ENCODE measurements around the gene ABCA3. TPM values are rescaled to one million over a fixed set of nuclear protein-coding genes. Genes with fewer than 3 reads are reported as not detected.

The ABCA3 gene
- total RNA-seq, 4 donors from 2014 or later, result 2.7 to 15.0 (median 10.9) TPM

DNA sequence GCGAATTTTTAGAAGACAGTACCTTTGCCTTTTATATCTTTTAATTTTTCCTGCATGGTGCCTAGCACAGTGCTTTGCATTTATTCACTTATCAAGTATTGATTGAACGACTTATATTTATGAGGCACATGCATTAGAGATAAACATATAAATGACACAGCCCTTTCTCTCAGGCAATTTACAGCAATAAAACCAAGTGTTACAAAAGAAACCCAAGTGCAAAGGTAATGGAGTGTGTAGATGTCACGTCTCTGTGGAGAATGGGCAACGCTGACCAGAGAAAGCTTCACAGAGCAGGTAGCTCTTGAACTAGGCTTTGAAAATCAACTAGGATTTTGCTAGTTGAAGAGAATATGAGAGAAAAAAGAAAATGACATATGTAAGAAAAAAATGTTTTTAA lies 32.6 kb upstream of the ABCA3 start:
- intact Hi-C loops (cut with DNase I; ENCODE audit: low total_unique reads), result no loop called here
- Histone ChIP-seq H3K4me3 (no peak overlapping the region), H3K27ac (no peak overlapping the region), H3K4me1 (no peaks in the 10 kb centered on the region), H3K36me3 (no peaks in the 10 kb centered on the region), H3K9me3 (no peaks in the 10 kb centered on the region), H3K27me3 (no peaks in the 10 kb centered on the region)
- in situ Hi-C loops (cut with MboI; ENCODE audit: low sequenced_read_pairs in 4 of 4), result no loop called here
- TF ChIP-seq POLR2A (IDR thresholded peaks at IDR 0.05), result no peak
- TF ChIP-seq, protein P1, sequence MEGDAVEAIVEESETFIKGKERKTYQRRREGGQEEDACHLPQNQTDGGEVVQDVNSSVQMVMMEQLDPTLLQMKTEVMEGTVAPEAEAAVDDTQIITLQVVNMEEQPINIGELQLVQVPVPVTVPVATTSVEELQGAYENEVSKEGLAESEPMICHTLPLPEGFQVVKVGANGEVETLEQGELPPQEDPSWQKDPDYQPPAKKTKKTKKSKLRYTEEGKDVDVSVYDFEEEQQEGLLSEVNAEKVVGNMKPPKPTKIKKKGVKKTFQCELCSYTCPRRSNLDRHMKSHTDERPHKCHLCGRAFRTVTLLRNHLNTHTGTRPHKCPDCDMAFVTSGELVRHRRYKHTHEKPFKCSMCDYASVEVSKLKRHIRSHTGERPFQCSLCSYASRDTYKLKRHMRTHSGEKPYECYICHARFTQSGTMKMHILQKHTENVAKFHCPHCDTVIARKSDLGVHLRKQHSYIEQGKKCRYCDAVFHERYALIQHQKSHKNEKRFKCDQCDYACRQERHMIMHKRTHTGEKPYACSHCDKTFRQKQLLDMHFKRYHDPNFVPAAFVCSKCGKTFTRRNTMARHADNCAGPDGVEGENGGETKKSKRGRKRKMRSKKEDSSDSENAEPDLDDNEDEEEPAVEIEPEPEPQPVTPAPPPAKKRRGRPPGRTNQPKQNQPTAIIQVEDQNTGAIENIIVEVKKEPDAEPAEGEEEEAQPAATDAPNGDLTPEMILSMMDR (IDR thresholded peaks at IDR 0.05 in 4 of 5, conservative IDR thresholded peaks at IDR 0.05 in 1 of 5), result no peak
- DNase-seq (no peak), ATAC-seq (no peak)

DNA sequence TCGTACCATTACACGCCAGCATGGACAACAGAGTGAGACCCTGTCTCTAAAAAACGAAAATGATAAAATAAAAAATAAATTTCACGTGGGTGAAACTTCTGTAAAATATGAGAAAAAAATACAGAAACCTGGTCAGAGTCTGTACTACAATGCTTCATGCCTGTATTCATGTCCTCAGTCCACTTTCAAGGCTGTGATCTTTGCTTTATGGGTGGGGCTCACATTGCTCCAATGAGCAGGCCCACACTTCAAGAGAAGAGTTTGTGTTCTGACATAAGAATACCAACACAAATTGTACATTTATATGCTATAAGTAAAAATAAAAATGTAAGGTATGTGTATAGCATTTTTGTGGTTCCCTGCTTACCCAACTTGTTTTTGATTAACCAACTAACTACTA lies 32.2 kb upstream of the ABCA3 start:
- Histone ChIP-seq H3K4me3 (no peak overlapping the region), H3K27me3 (no peaks in the 10 kb centered on the region), H3K4me1 (no peaks in the 10 kb centered on the region), H3K27ac (no peak overlapping the region), H3K36me3 (no peaks in the 10 kb centered on the region), H3K9me3 (no peaks in the 10 kb centered on the region)
- ATAC-seq, result no peak
- in situ Hi-C loops (cut with MboI; ENCODE audit: low sequenced_read_pairs in 4 of 4), result no loop called here
- no peak for DNase-seq
- TF ChIP-seq, protein P1 (IDR thresholded peaks at IDR 0.05 in 4 of 5, conservative IDR thresholded peaks at IDR 0.05 in 1 of 5), result no peak
- TF ChIP-seq POLR2A (IDR thresholded peaks at IDR 0.05), result no peak
- intact Hi-C loops (cut with DNase I; ENCODE audit: low total_unique reads), result no loop called here

DNA sequence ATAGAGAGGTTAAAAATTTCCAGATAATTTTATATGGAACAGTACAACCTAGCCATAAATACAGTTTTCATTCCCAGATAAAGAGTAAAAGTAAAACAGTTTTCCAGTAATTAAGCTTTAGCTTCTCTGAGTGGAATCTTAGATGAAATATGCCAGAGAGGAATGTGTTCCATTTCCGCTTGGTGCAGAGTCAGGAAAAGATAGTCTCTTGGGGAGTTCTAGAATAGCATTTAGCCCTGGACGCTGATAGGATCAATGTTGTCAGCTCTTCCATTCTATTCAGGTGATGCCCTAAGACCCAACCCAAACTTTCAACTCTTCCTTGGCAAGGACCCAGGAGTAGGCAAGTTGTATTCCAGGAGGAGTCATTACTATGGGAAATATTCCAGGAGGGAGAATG lies 30.9 kb upstream of the ABCA3 start:
- Histone ChIP-seq H3K27me3 (no peaks in the 10 kb centered on the region), H3K27ac (no peak overlapping the region), H3K4me1 (no peaks in the 10 kb centered on the region), H3K4me3 (no peak overlapping the region), H3K9me3 (no peaks in the 10 kb centered on the region), H3K36me3 (no peaks in the 10 kb centered on the region)
- intact Hi-C loops (cut with DNase I; ENCODE audit: low total_unique reads) (no loop called here), in situ Hi-C loops (cut with MboI; ENCODE audit: low sequenced_read_pairs in 4 of 4) (no loop called here)
- DNase-seq (no peak), ATAC-seq (no peak)
- no peak for TF ChIP-seq POLR2A (IDR thresholded peaks at IDR 0.05)
- TF ChIP-seq, protein P1 (IDR thresholded peaks at IDR 0.05 in 4 of 5, conservative IDR thresholded peaks at IDR 0.05 in 1 of 5), result no peak

DNA sequence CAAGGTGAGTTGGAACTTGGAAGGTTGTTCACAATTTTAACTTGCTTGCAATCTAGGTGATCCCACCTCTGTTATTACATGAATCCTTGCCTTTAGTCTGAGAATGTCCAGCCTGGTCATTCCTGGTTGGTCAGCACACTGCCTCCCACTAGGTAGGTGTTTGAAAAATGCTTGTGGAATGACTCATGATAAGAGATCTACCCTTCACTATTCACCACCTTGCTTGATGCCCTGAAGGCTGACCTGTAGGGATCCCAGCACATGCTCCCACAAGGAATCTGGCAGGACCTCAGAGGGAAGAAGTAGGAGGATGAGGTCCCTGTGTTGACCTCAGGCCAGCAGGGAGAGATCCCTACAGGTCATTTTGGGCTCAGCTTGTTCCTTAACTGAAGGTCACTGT lies 30.2 kb upstream of the ABCA3 start:
- no peak for DNase-seq
- no peak overlapping the region for H3K27ac ChIP-seq
- in situ Hi-C loops (cut with MboI; ENCODE audit: low sequenced_read_pairs in 4 of 4), result no loop called here
- ATAC-seq, result no peak
- intact Hi-C loops (cut with DNase I; ENCODE audit: low total_unique reads), result no loop called here
- no peaks in the 10 kb centered on the region for H3K27me3 ChIP-seq
- H3K4me3 ChIP-seq, result no peak overlapping the region
- no peaks in the 10 kb centered on the region for H3K9me3 ChIP-seq
- no peaks in the 10 kb centered on the region for H3K4me1 ChIP-seq
- no peaks in the 10 kb centered on the region for H3K36me3 ChIP-seq
- TF ChIP-seq, protein P1 (IDR thresholded peaks at IDR 0.05 in 4 of 5, conservative IDR thresholded peaks at IDR 0.05 in 1 of 5), result no peak
- TF ChIP-seq POLR2A (IDR thresholded peaks at IDR 0.05), result no peak

DNA sequence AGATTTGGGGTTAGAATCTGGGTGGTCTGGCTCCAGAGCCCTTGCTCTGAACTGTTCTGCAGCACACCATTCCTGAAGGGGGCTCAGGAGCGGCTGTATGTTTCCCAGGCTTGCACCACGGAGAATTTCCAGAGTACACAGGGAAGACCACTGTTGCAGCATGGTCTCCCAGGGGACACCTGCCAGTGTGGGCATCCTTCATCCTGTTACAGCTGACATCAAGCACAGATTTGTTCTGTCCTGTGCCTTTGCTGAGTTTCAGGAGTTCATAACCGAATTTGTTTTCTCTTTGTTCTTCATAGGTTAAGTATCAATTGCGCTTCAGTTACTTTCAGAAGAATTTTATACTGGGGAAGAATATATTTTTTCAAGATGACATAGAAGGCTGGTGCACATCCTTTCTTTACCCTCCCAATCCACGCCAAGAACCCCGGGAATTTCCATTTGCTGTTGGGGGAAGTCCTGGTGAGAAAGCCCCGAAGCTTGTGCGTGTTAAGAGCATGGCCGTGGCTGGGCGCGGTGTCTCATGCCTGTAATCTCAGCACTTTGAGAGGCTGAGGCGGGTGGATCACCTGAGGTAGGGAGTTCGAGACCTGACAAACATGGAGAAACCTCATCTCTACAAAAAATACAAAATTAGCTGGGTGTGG lies 26.3 kb upstream of the ABCA3 start:
- no peak overlapping the region for H3K4me3 ChIP-seq
- in situ Hi-C loops (cut with MboI; ENCODE audit: low sequenced_read_pairs in 4 of 4), result no loop called here
- no peaks in the 10 kb centered on the region for H3K36me3 ChIP-seq
- ATAC-seq, result no peak
- H3K9me3 ChIP-seq, result no peaks in the 10 kb centered on the region
- H3K27me3 ChIP-seq, result no peaks in the 10 kb centered on the region
- intact Hi-C loops (cut with DNase I; ENCODE audit: low total_unique reads), result no loop called here
- H3K4me1 ChIP-seq, result no peaks in the 10 kb centered on the region
- TF ChIP-seq POLR2A (IDR thresholded peaks at IDR 0.05), result no peak
- TF ChIP-seq, protein P1 (IDR thresholded peaks at IDR 0.05 in 4 of 5, conservative IDR thresholded peaks at IDR 0.05 in 1 of 5), result no peak
- DNase-seq, result no peak
- H3K27ac ChIP-seq, result no peak overlapping the region

Data from gastrocnemius medialis (tissue), 4 donors.